HEK293 (cell line): ENCODE data around the gene ALKBH7.

Experiments used
- BCL11A ChIP-seq: fragments of 450-650 bp; formaldehyde crosslinking; IDR thresholded peaks from 2 replicates; pipeline ENCODE4 v1.5.1; 2016; ENCODE audit warnings: low read depth, missing biosample characterization, missing genetic modification characterization
- HOXD13 ChIP-seq: sonication (generic); formaldehyde crosslinking; IDR thresholded peaks from 2 replicates; pipeline ENCODE4 v1.8.0; 2022; ENCODE audit warnings: missing genetic modification reagents, borderline replicate concordance
- IKZF3 ChIP-seq: fragments of 450-650 bp; IDR thresholded peaks from 2 replicates; pipeline ENCODE4 v1.5.0; 2018; ENCODE audit warnings: missing biosample characterization, mild to moderate bottlenecking, missing genetic modification characterization, moderate library complexity
- INSM2 ChIP-seq: fragments of 450-650 bp; formaldehyde crosslinking; IDR thresholded peaks from 2 replicates; pipeline ENCODE4 v1.5.1; 2016; ENCODE audit warnings: missing biosample characterization, missing genetic modification characterization
- SETDB1 ChIP-seq: IDR thresholded peaks from one replicate; pipeline ENCODE4 v1.6.1; 2017; ENCODE audit warnings: mild to moderate bottlenecking, low read length, moderate library complexity, mixed read lengths; ENCODE audit not compliant: insufficient read length
- SP2 ChIP-seq: fragments of 450-650 bp; formaldehyde crosslinking; IDR thresholded peaks from 2 replicates; pipeline ENCODE4 v1.5.1; 2016; ENCODE audit warnings: missing biosample characterization, missing genetic modification characterization
- TRIM28 ChIP-seq: IDR thresholded peaks from 2 replicates; pipeline ENCODE4 v1.6.1; 2011; ENCODE audit warnings: low read length, control low read depth, borderline replicate concordance
- WT1 ChIP-seq: fragments of 450-650 bp; formaldehyde crosslinking; IDR thresholded peaks from 2 replicates; pipeline ENCODE4 v1.5.1; 2016; ENCODE audit warnings: missing biosample characterization, missing genetic modification characterization
- YY1 ChIP-seq: fragments of 450-650 bp; formaldehyde crosslinking; IDR thresholded peaks from 2 replicates; pipeline ENCODE4 v1.5.1; 2018; ENCODE audit warnings: missing biosample characterization, missing genetic modification characterization
- ZBTB44 ChIP-seq: fragments of 450-650 bp; IDR thresholded peaks from 2 replicates; pipeline ENCODE4 v1.5.1; 2018; ENCODE audit warnings: missing biosample characterization, mild to moderate bottlenecking, missing genetic modification characterization
- ZBTB6 ChIP-seq: fragments of 450-650 bp; formaldehyde crosslinking; IDR thresholded peaks from 2 replicates; pipeline ENCODE4 v1.5.1; 2017; ENCODE audit warnings: missing biosample characterization, missing genetic modification characterization
- ZNF121 ChIP-seq: fragments of 450-650 bp; formaldehyde crosslinking; IDR thresholded peaks from 2 replicates; pipeline ENCODE4 v1.5.1; 2016; ENCODE audit warnings: missing biosample characterization, missing genetic modification characterization
- ZNF148 ChIP-seq: fragments of 450-650 bp; formaldehyde crosslinking; IDR thresholded peaks from 2 replicates; pipeline ENCODE4 v1.5.0; 2017; ENCODE audit warnings: missing biosample characterization, missing genetic modification characterization, borderline replicate concordance
- ZNF211 ChIP-seq: fragments of 450-650 bp; formaldehyde crosslinking; IDR thresholded peaks from 2 replicates; pipeline ENCODE4 v1.5.1; 2016; ENCODE audit warnings: low read depth, missing biosample characterization, missing genetic modification characterization
- ZNF223 ChIP-seq: fragments of 450-650 bp; formaldehyde crosslinking; IDR thresholded peaks from 2 replicates; pipeline ENCODE4 v1.5.1; 2016; ENCODE audit warnings: missing biosample characterization, missing genetic modification characterization
- ZNF26 ChIP-seq: fragments of 450-650 bp; formaldehyde crosslinking; IDR thresholded peaks from 2 replicates; pipeline ENCODE4 v1.5.1; 2016; ENCODE audit warnings: missing biosample characterization, missing genetic modification characterization
- ZNF302 ChIP-seq: fragments of 450-650 bp; formaldehyde crosslinking; IDR thresholded peaks from 2 replicates; pipeline ENCODE4 v1.5.1; 2016; ENCODE audit warnings: missing biosample characterization, missing genetic modification characterization, low read depth
- ZNF324 ChIP-seq: fragments of 450-650 bp; formaldehyde crosslinking; IDR thresholded peaks from 2 replicates; pipeline ENCODE4 v1.5.1; 2016; ENCODE audit warnings: missing biosample characterization, missing genetic modification characterization
- ZNF423 ChIP-seq: fragments of 450-650 bp; formaldehyde crosslinking; IDR thresholded peaks from 2 replicates; pipeline ENCODE4 v1.5.1; 2016; ENCODE audit warnings: missing biosample characterization, missing genetic modification characterization
- ZNF433 ChIP-seq: fragments of 450-650 bp; formaldehyde crosslinking; IDR thresholded peaks from 2 replicates; pipeline ENCODE4 v1.5.1; 2016; ENCODE audit warnings: missing biosample characterization, missing genetic modification characterization, low read depth
- ZNF529 ChIP-seq: fragments of 450-650 bp; formaldehyde crosslinking; IDR thresholded peaks from 2 replicates; pipeline ENCODE4 v1.5.1; 2017; ENCODE audit warnings: missing genetic modification characterization, missing biosample characterization; ENCODE audit not compliant: insufficient replicate concordance
- ZNF560 ChIP-seq: fragments of 450-650 bp; formaldehyde crosslinking; IDR thresholded peaks from 2 replicates; pipeline ENCODE4 v1.5.1; 2017; ENCODE audit warnings: missing biosample characterization, missing genetic modification characterization, borderline replicate concordance
- ZNF561 ChIP-seq: fragments of 450-650 bp; IDR thresholded peaks from 2 replicates; pipeline ENCODE4 v1.5.1; 2018; ENCODE audit warnings: missing biosample characterization, missing genetic modification characterization, borderline replicate concordance
- ZNF580 ChIP-seq: fragments of 450-650 bp; formaldehyde crosslinking; IDR thresholded peaks from 2 replicates; pipeline ENCODE4 v1.5.1; 2016; ENCODE audit warnings: missing biosample characterization, missing genetic modification characterization
- ZNF623 ChIP-seq: fragments of 450-650 bp; formaldehyde crosslinking; IDR thresholded peaks from 2 replicates; pipeline ENCODE4 v1.5.1; 2016; ENCODE audit warnings: missing biosample characterization, missing genetic modification characterization
- ZNF629 ChIP-seq: fragments of 450-650 bp; formaldehyde crosslinking; IDR thresholded peaks from 2 replicates; pipeline ENCODE4 v1.5.1; 2017; ENCODE audit warnings: missing biosample characterization, missing genetic modification characterization
- ZSCAN18 ChIP-seq: fragments of 450-650 bp; formaldehyde crosslinking; IDR thresholded peaks from 2 replicates; pipeline ENCODE4 v1.5.1; 2016; ENCODE audit warnings: missing biosample characterization, missing genetic modification characterization

Gene ALKBH7

GRCh38 chr19:6393074-6393982 lies 20.7 kb downstream of the ALKBH7 start, which contains the start of gene GTF2F1 (continued):
- TF ChIP-seq ZNF148 (tag by site-specific recombination), result no peak
- no peak for TF ChIP-seq HOXD13 (CRISPR knock-in tag)
- TF ChIP-seq ZSCAN18, result no peak
- TF ChIP-seq ZNF423 (tag by site-specific recombination), result no peak
- 0 out of 2 replicates have a peak, but pooled peaks have one; percentile 15 for TF ChIP-seq ZNF561
- TF ChIP-seq ZNF529 (tag by site-specific recombination), result no peak
- TF ChIP-seq BCL11A (tag by site-specific recombination), result no peak
- no peak for TF ChIP-seq ZNF26 (tag by site-specific recombination)
- TF ChIP-seq ZNF324 (tag by site-specific recombination), result no peak
- TF ChIP-seq INSM2 (tag by site-specific recombination), result no peak
- no peak for TF ChIP-seq WT1 (tag by site-specific recombination)
- peak; percentile 95 for TF ChIP-seq ZNF629 (tag by site-specific recombination)
- no peak for TF ChIP-seq ZNF433 (tag by site-specific recombination)
- no peak for TF ChIP-seq ZNF302 (tag by site-specific recombination)
- no peak for TF ChIP-seq ZBTB44 (tag by site-specific recombination)
- TF ChIP-seq IKZF3 (tag by site-specific recombination), result no peak
- TF ChIP-seq ZNF211 (tag by site-specific recombination), result no peak
- TF ChIP-seq ZNF623 (tag by site-specific recombination), result no peak
- TF ChIP-seq SETDB1, result no peak
- no peak for TF ChIP-seq ZNF121 (tag by site-specific recombination)
- TF ChIP-seq ZNF560 (tag by site-specific recombination), result no peak
- peak; percentile 77 for TF ChIP-seq SP2 (tag by site-specific recombination)
- TF ChIP-seq ZNF580 (tag by site-specific recombination), result peak; percentile 91
- TF ChIP-seq TRIM28, result no peak
- TF ChIP-seq ZNF223, result no peak
- peak; percentile 67; the same call in 1 of the 2 replicates for TF ChIP-seq ZBTB6 (tag by site-specific recombination)
- TF ChIP-seq YY1 (tag by site-specific recombination), result no peak
